Measurements from ENCODE around the gene EIF5AL1.

DNA sequence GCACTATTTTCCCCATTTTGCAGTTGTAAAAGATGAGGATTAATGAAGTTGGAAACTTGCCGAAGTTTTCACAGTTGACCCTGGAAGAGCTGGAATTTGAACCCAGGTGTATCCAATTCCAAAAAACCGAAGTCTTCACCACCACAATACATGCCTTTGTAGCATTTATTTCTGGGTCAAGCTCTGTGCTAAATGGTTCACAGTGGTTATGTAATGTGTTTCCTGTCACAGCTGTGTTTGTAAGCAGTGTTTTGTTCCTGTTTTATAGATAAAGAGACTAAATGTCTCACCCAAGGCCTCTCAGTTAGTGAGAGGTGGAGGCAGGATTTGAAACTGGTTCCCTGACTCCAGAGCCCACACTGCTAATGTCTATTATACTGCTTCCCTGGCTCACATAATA is 30.3 kb downstream of the EIF5AL1 start:
- TF ChIP-seq CTCF (IDR thresholded peaks at IDR 0.05; ENCODE audit: insufficient read depth, low read length, poor library complexity, severe bottlenecking) = no peak
- no peak for TF ChIP-seq EZH2phosphoT487 (conservative IDR thresholded peaks at IDR 0.05; ENCODE audit: low read length)

All from SU-DHL-6 (cell line).